GM19324 (cell line): ENCODE results near the gene SGSM1.

Experiments used
- ATAC-seq: cut with Tn5 transposase; IDR thresholded peaks from one replicate; pipeline ENCODE4 v1.9.1; 2021; ENCODE audit warnings: mild to moderate bottlenecking, moderate library complexity; ENCODE audit not compliant: unreplicated experiment, low FRiP score

SGSM1 gene

GRCh38 chr22:24947881-24948280 is 141.9 kb downstream of the SGSM1 start:
- no peak for ATAC-seq

GRCh38 chr22:24948356-24949202 is 142.6 kb downstream of the SGSM1 start:
- ATAC-seq: no peak

- no peak for ATAC-seq
Measured at GRCh38 chr22:24950272-24950902, 144.4 kb downstream of the SGSM1 start.

- ATAC-seq: peak; percentile 71
Measured at GRCh38 chr22:24951942-24952836, 146.2 kb downstream of the SGSM1 start, which contains the start of gene KIAA1671. Gene KIAA1671, plus strand, starts transcription at chr22:24952716. Its CDS starts 75,284 bp downstream, at chr22:25028000.

GRCh38 chr22:24952837-24953383 is 146.9 kb downstream of the SGSM1 start:
- no peak for ATAC-seq

- ATAC-seq: no peak
Measured at GRCh38 chr22:24953384-24954113, 147.5 kb downstream of the SGSM1 start.

- ATAC-seq: no peak
Measured at GRCh38 chr22:24954114-24954463, 148.1 kb downstream of the SGSM1 start.

- ATAC-seq: no peak
Measured at GRCh38 chr22:24954856-24955255, 148.8 kb downstream of the SGSM1 start.

- ATAC-seq: no peak
Measured at GRCh38 chr22:24957043-24957442, 151.0 kb downstream of the SGSM1 start.

GRCh38 chr22:24961217-24961844 is 155.3 kb downstream of the SGSM1 start:
- no peak for ATAC-seq

- ATAC-seq: no peak
Measured at GRCh38 chr22:24962094-24962493, 156.1 kb downstream of the SGSM1 start.

GRCh38 chr22:24962835-24963234 is 156.8 kb downstream of the SGSM1 start:
- no peak for ATAC-seq

- ATAC-seq: no peak
Measured at GRCh38 chr22:24964441-24964840, 158.4 kb downstream of the SGSM1 start.

GRCh38 chr22:24965822-24966626 is 160.0 kb downstream of the SGSM1 start:
- no peak for ATAC-seq

- no peak for ATAC-seq
Measured at GRCh38 chr22:24968066-24968561, 162.1 kb downstream of the SGSM1 start.

- ATAC-seq: no peak
Measured at GRCh38 chr22:24969560-24970301, 163.7 kb downstream of the SGSM1 start.

GRCh38 chr22:24972369-24972768 is 166.4 kb downstream of the SGSM1 start:
- no peak for ATAC-seq

- ATAC-seq: no peak
Measured at GRCh38 chr22:24973872-24974271, 167.9 kb downstream of the SGSM1 start.
